GM23248 (cell line): ENCODE results near the gene RSPH10B. TPM values are rescaled to one million over a fixed set of nuclear protein-coding genes. Genes with fewer than 3 reads are reported as not detected.
"Not testable (repeated sequence)": the region's sequence is repeated elsewhere in the genome, so short reads cannot be mapped to it uniquely, and the experiment has no call there.

Source experiments
- DNase-seq: peaks from one replicate; pipeline ENCODE4 v3.0.0-alpha.2; 2015
- H2AFZ ChIP-seq: fragments of 200-600 bp; sonication (generic); 2 replicates; pipeline ENCODE4 v1.6.1; 2016; ENCODE audit warnings: antibody characterized with exemption
- H3F3A ChIP-seq: fragments of 200-600 bp; sonication (generic); 2 replicates; pipeline ENCODE4 v1.6.1; 2016; ENCODE audit warnings: mild to moderate bottlenecking, antibody characterized with exemption, mixed run types; ENCODE audit not compliant: insufficient read depth
- H3K27ac ChIP-seq: fragments of 200-600 bp; sonication (generic); 2 replicates; pipeline ENCODE4 v1.5.1; 2016; ENCODE audit warnings: mild to moderate bottlenecking
- H3K27me3 ChIP-seq: fragments of 200-600 bp; sonication (generic); replicated peaks from 2 replicates; pipeline ENCODE4 v1.6.1; 2016; ENCODE audit warnings: mild to moderate bottlenecking; ENCODE audit not compliant: insufficient read depth
- H3K36me3 ChIP-seq: fragments of 200-600 bp; sonication (generic); 2 replicates; pipeline ENCODE4 v1.6.1; 2016; ENCODE audit warnings: low read depth, mild to moderate bottlenecking
- H3K4me1 ChIP-seq: fragments of 200-600 bp; sonication (generic); 2 replicates; pipeline ENCODE4 v1.6.1; 2016; ENCODE audit warnings: mild to moderate bottlenecking; ENCODE audit not compliant: insufficient read depth
- H3K4me2 ChIP-seq: fragments of 200-600 bp; sonication (generic); one replicate; pipeline ENCODE4 v1.6.1; 2016; ENCODE audit warnings: mild to moderate bottlenecking; ENCODE audit not compliant: unreplicated experiment
- H3K4me3 ChIP-seq: fragments of 200-600 bp; sonication (generic); 2 replicates; pipeline ENCODE4 v1.5.1; 2016; ENCODE audit warnings: mild to moderate bottlenecking
- H3K79me2 ChIP-seq: fragments of 200-600 bp; sonication (generic); 2 replicates; pipeline ENCODE4 v1.6.1; 2016; ENCODE audit warnings: mild to moderate bottlenecking; ENCODE audit not compliant: insufficient read depth
- H3K9ac ChIP-seq: fragments of 200-600 bp; sonication (generic); 2 replicates; pipeline ENCODE4 v1.6.1; 2016; ENCODE audit warnings: mild to moderate bottlenecking
- H3K9me2 ChIP-seq: fragments of 200-600 bp; sonication (generic); 2 replicates; pipeline ENCODE4 v1.6.1; 2016; ENCODE audit warnings: mixed run types, mild to moderate bottlenecking, moderate library complexity; ENCODE audit not compliant: insufficient read depth
- H3K9me3 ChIP-seq: fragments of 200-600 bp; sonication (generic); one replicate; pipeline ENCODE4 v1.6.1; 2017; ENCODE audit warnings: low read depth
- H4K20me1 ChIP-seq: fragments of 200-600 bp; sonication (generic); 2 replicates; pipeline ENCODE4 v1.6.0; 2016; ENCODE audit not compliant: insufficient read depth
- WGBS, 2 experiments: methylation state at CpG; one replicate each; pipeline ENCODE4 v1.1.6; 2015 to 2017; ENCODE audit warnings: low lambda C conversion rate in 2 of 2, low coverage in 1 of 2; ENCODE audit errors: missing lambda C conversion rate in 2 of 2; 5-methylcytosine and 5-hydroxymethylcytosine counted together
- in situ Hi-C: fragments of 300-500 bp; cut with MboI; formaldehyde crosslinking; loops from 2 replicates; pipeline ENCODE4 v1.15.0; 2020
- polyA plus RNA-seq: library from polyadenylated mRNA; unstranded; fragments of >200 nt; fragmentation: Nextera tagmentation; extraction: Ambion mirVana; gene quantifications from 2 replicates; pipeline ENCODE4 v1.2.1, GENCODE V29; 2016
- total RNA-seq: library from RNA; depleted of rRNA; stranded (reverse); fragments of >200 nt; shearing (Covaris generic); gene quantifications from 2 replicates; pipeline ENCODE4 v1.2.3, GENCODE V29; 2014

The RSPH10B gene
- total and polyA plus RNA-seq, 2 experiments from 2014 or later, result not detected

DNA sequence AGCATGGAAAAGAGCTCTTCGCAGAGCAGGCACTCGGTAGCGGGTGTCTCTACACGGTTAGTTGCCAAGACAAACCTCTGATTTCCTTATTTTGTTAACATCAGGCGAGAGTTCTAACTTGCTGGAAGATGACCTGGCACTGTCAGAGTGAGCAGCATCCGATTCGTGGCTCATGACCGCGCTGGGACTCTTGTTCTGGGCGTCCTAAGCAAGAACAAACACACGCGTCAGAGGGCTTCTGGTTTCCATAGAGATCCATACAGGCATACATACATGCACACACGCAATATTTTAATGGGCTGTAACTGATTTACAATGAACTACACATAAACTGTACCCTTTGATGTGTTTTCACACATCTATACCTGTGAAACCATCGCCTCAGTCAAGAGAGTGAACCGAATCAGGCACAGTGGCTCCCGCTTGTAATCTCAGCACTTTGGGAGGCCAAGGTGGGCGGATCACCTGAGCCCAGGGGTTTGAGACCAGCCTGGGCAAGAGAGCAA is 35.5 kb downstream of the RSPH10B start:
- H3K9me2 ChIP-seq, H3K4me1 ChIP-seq, in situ Hi-C loops, H3F3A ChIP-seq, H3K79me2 ChIP-seq, H3K9ac ChIP-seq, H3K27ac ChIP-seq, H3K9me3 ChIP-seq, H3K4me2 ChIP-seq, H4K20me1 ChIP-seq, H3K4me3 ChIP-seq, H3K27me3 ChIP-seq, H3K36me3 ChIP-seq, DNase-seq, H2AFZ ChIP-seq: not testable (repeated sequence)
- WGBS, 2 experiments, result no CpG with 5 or more reads among the region's 17 CpGs

DNA sequence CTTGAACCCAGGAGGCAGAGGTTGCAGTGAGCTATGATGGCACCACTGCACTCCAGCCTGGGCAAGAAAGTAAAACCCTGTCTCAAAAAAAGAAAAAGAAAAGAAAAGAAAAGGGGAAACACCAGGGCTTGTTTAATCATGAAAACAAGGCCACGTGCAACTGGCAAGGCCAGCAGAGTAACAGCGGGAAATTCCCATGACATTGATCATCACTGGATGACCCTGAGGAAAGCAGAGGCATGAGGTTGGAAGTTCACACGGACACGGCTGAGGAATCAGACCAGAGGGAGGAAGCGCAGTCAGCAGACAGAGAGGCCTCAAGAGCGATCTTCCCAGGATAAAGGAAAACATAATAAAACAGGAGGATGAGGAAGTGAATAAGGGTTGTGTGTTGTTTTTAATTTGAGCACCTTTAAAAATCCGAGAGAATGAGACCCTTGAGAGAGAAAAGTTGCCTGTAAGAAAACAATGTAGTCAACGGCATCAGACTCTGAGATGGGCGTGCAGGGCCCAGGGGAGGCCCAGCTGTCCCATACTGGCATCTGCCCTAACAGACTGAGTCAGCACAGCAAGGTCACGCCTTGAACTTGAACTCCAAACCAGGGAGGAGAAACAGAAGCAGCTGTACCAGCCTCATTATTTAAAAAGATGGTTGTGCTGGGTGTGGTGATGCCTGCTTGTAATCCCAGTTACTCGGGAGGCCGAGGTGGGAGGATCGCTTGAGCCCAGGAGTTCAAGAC is 38.4 kb downstream of the RSPH10B start:
- H2AFZ ChIP-seq, H3K79me2 ChIP-seq, H3K27me3 ChIP-seq, H3K4me1 ChIP-seq, H3K4me2 ChIP-seq, H3K9me3 ChIP-seq, H3K9ac ChIP-seq, H3K9me2 ChIP-seq, H3K4me3 ChIP-seq, H3F3A ChIP-seq, in situ Hi-C loops, H3K36me3 ChIP-seq, H4K20me1 ChIP-seq: not testable (repeated sequence)
- peak overlapping the region; percentile 66 for H3K27ac ChIP-seq
- WGBS, 2 experiments, result 37 to 43% methylated on average over 3 of the region's 13 CpGs
- DNase-seq, result peak; percentile 48

DNA sequence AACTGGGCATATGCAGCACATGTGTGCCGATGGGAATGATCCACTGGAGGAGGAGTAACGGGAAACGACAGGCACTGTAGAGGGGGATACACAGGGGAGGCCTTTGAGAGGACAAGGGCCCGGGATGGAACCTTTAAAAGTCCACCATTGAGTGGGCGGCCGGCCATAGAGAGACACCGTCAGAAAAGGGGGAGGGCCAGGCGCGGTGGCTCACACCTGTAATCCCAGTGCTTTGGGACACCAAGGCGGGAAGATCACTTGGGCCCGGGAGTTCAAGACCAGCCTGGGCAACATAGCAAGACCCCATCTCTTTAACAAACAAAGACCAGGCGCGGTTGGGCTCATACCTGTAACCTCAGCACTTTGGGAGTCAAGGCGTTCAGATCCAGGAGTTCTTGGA is 39.2 kb downstream of the RSPH10B start:
- H3K4me3 ChIP-seq, in situ Hi-C loops, H3K27me3 ChIP-seq, DNase-seq, H3K4me1 ChIP-seq, H3K9ac ChIP-seq, H3K9me3 ChIP-seq, H3K9me2 ChIP-seq, H2AFZ ChIP-seq, H3K4me2 ChIP-seq, H3K36me3 ChIP-seq, H3F3A ChIP-seq, H4K20me1 ChIP-seq, H3K79me2 ChIP-seq: not testable (repeated sequence)
- H3K27ac ChIP-seq, result peak overlapping the region; percentile 62
- 97 to 99% methylated on average over 14 of the region's 14 CpGs for WGBS, 2 experiments

DNA sequence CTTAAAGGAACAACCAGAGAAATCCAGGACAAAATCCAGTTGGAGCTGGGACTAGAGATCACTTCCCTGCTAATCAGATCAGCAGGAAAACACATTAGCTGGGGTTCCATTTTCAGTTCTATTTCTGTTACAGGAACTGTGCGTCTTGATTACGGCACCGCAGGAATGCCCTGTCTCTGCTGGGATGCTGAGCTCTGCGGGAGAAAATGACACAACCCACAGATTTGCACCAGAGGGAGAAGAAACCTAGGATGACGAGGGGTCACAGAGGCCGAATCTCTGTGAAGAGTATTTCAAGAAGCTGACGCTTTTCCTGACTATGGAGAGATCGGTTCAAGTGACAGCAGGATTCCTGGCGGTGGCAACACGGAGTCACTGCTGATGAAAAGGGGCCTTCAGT is 40.2 kb downstream of the RSPH10B start:
- no CpG with 5 or more reads among the region's 10 CpGs for WGBS, 2 experiments

DNA sequence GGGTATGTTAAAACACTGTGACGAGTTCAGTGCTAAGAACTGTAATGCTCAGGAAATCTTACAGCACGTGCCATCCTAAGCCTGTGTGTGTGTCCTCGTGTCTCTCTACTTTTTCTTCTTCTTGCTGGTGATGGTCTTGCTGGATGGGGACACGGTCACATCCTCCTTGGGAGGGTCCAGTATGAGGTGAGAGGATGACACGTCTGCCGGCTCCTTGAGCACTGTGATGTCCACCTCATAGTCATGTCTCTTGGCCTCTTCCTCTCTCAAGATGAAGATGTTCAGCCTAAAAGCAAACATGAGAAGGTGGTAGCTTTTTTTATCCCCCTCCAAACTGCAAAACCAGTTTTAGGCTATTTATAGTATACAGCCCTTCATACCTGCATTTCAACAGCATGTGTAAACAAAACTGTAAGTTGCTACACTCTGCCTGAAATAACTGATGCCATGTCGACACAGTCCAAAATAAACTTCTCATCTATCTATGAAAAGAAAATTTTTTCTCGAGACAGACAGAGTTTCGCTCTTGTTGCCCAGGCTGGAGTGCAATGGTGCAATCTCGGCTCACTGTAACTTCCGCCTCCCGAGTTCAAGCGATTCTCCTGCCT is 44.1 kb downstream of the RSPH10B start:
- H3K4me2 ChIP-seq, H3K36me3 ChIP-seq, H3K4me1 ChIP-seq, H3K4me3 ChIP-seq, H4K20me1 ChIP-seq, in situ Hi-C loops, H3K27me3 ChIP-seq, H3K9me3 ChIP-seq, DNase-seq, H3F3A ChIP-seq, H2AFZ ChIP-seq, H3K9ac ChIP-seq, H3K9me2 ChIP-seq, H3K79me2 ChIP-seq, H3K27ac ChIP-seq: not testable (repeated sequence)
- WGBS, 2 experiments, result 100% methylated on average over 1 of the region's 13 CpGs; no CpG with 5 or more reads in 1 of the 2 experiments

More for the DNA sequence above, 40.2 kb downstream of the RSPH10B start:
- H3K79me2 ChIP-seq, H3K9me2 ChIP-seq, H3K36me3 ChIP-seq, H3K27ac ChIP-seq, H3K4me2 ChIP-seq, H3K9me3 ChIP-seq, H3F3A ChIP-seq, H3K27me3 ChIP-seq, H3K4me1 ChIP-seq, in situ Hi-C loops, H3K9ac ChIP-seq, H2AFZ ChIP-seq, H3K4me3 ChIP-seq, DNase-seq, H4K20me1 ChIP-seq: not testable (repeated sequence)

DNA sequence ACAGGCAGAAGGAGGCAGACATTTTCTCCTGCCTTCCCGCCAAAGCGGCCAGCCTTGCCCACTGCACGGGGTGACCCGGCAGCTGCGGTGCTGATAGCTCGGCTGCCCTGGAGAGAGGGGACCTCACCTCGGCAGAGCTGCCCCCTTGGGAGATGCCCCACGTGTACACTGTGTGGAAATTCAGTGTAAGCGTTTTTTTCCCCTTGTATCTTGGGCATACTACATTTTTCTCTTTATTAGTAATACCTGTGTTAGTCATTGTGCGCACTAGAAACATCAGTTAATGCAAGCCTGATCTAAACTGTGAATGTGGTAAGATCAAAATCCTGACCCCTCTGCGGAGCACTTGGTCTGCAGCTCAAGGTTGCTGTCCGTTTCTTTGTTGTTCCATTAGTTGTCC is 45.9 kb downstream of the RSPH10B start:
- H3K4me2 ChIP-seq, in situ Hi-C loops: not testable (repeated sequence)
- WGBS, 2 experiments, result no CpG with 5 or more reads among the region's 12 CpGs

DNA sequence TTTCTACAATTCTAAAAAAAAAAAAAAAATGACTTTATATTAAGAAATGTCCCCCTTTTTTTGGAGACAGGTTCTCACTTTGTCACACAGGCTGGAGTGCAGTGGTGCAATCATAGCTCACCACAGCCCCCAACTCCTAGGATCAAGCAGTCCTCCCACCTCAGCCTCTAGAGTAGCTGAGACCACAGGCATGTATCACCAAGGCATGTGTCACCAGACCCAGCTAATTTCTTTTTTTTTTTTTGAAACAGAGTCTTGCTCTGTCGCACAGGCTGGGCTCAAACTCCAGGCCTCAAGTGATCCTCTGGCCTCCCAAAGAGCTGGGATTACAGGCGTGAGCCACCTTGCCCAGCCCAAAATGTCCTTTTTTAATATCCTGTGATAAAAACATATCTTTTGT is 46.3 kb downstream of the RSPH10B start:
- H4K20me1 ChIP-seq, H3K27me3 ChIP-seq, H3K4me2 ChIP-seq, H3K4me1 ChIP-seq, H3K4me3 ChIP-seq, H3K9me3 ChIP-seq, H3K27ac ChIP-seq, H3K36me3 ChIP-seq, DNase-seq, H3F3A ChIP-seq, H3K9ac ChIP-seq, H2AFZ ChIP-seq, H3K79me2 ChIP-seq, H3K9me2 ChIP-seq, in situ Hi-C loops: not testable (repeated sequence)
- WGBS, 2 experiments, result no CpG with 5 or more reads among the region's 2 CpGs

More for the DNA sequence above, 45.9 kb downstream of the RSPH10B start:
- not testable (repeated sequence) for H3K36me3 ChIP-seq, H3K27me3 ChIP-seq, H4K20me1 ChIP-seq, H2AFZ ChIP-seq, H3K9ac ChIP-seq, H3K9me3 ChIP-seq, H3F3A ChIP-seq, H3K4me1 ChIP-seq, H3K9me2 ChIP-seq, H3K27ac ChIP-seq, H3K4me3 ChIP-seq, H3K79me2 ChIP-seq, DNase-seq
